Right lobe of liver (tissue), 4 donors: ENCODE data around the gene DISP3.

ENCODE experiments used
- POLR2A ChIP-seq: fragments of 450-650 bp; IDR thresholded peaks from one replicate; pipeline ENCODE4 v1.6.1; 2017; ENCODE audit warnings: antibody characterized with exemption, mild to moderate bottlenecking
- TF ChIP-seq, protein P1 (sequence below), 4 donors: fragments of 200-600 bp in 3 of 4; fragments of 450-650 bp in 1 of 4; IDR thresholded peaks; one replicate each; pipeline versions ENCODE4 v1.5.1 to v1.8.0; 2016 to 2022; ENCODE audit warnings: antibody characterized with exemption in 4 of 4, mild to moderate bottlenecking in 2 of 4
- donor health status: DM: no; HTN: no; CAD: no.
- donor health status: DM: no; HTN: no; CAD: no.
- donor health status: DM: no; HTN: yes; CAD: no.

DNA sequence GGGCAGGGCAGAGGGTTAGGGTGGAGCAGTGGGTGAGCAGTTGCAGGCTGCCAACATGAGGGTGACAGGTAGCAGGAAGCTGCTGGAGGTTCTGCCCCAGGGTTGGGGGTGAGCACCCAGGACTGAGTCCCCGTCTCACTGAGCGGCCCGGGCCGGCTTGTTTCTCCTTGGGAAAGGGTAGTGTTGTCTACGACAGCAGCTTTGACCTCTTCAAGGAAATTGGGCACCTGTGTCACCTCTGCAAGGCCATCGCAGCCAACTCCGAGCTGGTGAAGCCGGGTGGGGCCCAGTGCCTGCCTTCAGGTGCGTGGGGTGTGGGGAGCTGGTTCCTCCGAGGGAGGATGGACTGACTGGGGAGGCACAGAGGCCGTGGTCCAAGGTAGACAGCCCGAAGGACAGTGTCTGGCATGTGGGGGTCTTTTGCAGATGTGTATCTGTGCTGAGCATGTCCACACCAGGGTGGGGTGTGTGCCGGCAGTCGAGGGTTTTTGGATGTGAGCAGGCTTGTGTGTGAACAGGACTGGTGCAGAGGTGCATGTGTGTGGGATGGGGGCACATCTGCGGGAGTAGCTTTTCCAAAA, 51.9 kb downstream of the DISP3 start:
- TF ChIP-seq, protein P1, sequence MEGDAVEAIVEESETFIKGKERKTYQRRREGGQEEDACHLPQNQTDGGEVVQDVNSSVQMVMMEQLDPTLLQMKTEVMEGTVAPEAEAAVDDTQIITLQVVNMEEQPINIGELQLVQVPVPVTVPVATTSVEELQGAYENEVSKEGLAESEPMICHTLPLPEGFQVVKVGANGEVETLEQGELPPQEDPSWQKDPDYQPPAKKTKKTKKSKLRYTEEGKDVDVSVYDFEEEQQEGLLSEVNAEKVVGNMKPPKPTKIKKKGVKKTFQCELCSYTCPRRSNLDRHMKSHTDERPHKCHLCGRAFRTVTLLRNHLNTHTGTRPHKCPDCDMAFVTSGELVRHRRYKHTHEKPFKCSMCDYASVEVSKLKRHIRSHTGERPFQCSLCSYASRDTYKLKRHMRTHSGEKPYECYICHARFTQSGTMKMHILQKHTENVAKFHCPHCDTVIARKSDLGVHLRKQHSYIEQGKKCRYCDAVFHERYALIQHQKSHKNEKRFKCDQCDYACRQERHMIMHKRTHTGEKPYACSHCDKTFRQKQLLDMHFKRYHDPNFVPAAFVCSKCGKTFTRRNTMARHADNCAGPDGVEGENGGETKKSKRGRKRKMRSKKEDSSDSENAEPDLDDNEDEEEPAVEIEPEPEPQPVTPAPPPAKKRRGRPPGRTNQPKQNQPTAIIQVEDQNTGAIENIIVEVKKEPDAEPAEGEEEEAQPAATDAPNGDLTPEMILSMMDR (IDR thresholded peaks at IDR 0.05): no peak
- no peak for TF ChIP-seq POLR2A
